Measurements from ENCODE around the gene C16orf96. TPM values are rescaled to one million over a fixed set of nuclear protein-coding genes. Genes with fewer than 3 reads are reported as not detected.

The C16orf96 gene
- total RNA-seq, 1 experiment from 2014 or later = 0.10 TPM

DNA sequence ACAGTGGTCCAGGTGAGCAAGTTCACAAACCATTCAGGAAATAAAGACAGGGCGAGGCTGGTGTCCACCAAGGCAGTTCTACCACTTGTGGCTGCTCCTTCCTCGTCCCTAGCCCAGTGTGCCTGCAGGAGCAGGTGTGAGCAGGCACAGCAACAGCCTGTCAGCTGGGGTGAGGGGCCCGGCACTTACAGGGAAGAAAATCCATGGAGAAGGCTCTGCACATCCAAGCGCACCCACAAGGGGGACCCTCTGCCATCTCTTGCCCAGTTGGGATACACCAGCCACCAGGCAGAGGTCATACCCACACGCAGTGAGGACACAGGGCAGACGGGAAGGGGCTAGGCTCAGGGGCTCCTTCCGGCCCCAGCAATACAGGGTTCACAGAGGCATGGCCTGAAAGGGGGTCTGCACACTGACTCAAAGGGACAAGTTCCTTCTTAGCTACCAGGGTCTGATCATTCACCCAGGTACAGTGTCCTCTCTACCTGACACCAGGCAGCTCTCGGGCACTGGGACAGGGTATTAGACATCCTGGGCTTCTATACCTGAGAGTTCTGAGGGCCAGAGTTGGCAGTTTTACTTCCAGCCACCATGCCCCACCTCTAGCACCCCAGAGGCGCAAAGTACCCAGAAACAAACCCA is 44.6 kb upstream of the C16orf96 start:
- no peak overlapping the region for H3K4me2 ChIP-seq (ENCODE audit: low read length)
- peaks cover 3% of the 10 kb centered on the region; the same call in 1 of the 2 replicates for H3K79me2 ChIP-seq (ENCODE audit: insufficient read depth, low read length)
- intact Hi-C loops (cut with micrococcal nuclease) = loop anchor here (10.0 kb wide), 1 partner anchor 143 kb away; no protein-coding TSS in a partner anchor
- peaks cover 0 to 1% of the 10 kb centered on the region in 2 experiments; a peak in 1 of 4 replicates for H3K4me1 ChIP-seq (ENCODE audit: control insufficient read depth in 1 of 2, insufficient read depth in 2 of 2, low read length in 2 of 2)
- no peak for TF ChIP-seq ELF1 (IDR thresholded peaks at IDR 0.05; ENCODE audit: borderline replicate concordance, low read depth)
- TF ChIP-seq, protein P1, sequence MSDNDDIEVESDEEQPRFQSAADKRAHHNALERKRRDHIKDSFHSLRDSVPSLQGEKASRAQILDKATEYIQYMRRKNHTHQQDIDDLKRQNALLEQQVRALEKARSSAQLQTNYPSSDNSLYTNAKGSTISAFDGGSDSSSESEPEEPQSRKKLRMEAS (IDR thresholded peaks at IDR 0.05) = no peak
- peak; percentile 54 for TF ChIP-seq RAD21 (IDR thresholded peaks at IDR 0.05; ENCODE audit: low read depth)
- no peak for TF ChIP-seq CEBPB (IDR thresholded peaks at IDR 0.05; ENCODE audit: low read depth)
- TF ChIP-seq SP1 (IDR thresholded peaks at IDR 0.05; ENCODE audit: low read depth) = no peak
- TF ChIP-seq EGR1 (IDR thresholded peaks at IDR 0.05; ENCODE audit: low read depth) = no peak
- no peak for TF ChIP-seq TCF7L2 (IDR thresholded peaks at IDR 0.05; ENCODE audit: borderline replicate concordance, extremely low read depth, insufficient read depth, insufficient read length)
- no peak for TF ChIP-seq POLR2A (IDR thresholded peaks at IDR 0.05; ENCODE audit: borderline replicate concordance, extremely low read depth, insufficient read depth, insufficient read length)
- TF ChIP-seq CTCF (IDR thresholded peaks at IDR 0.05 in 2 of 3, conservative IDR thresholded peaks at IDR 0.05 in 1 of 3; ENCODE audit: borderline replicate concordance in 1 of 3, insufficient read depth in 1 of 3, low read depth in 2 of 3, low read length in 2 of 3) = peak; percentile 43 to 65 (median 59); a peak in 5 of 6 replicates
- DNase-seq (ENCODE audit: low read depth, low spot score) (no peak), ATAC-seq (peak; percentile 88)
- RAD21 ChIA-PET (ENCODE audit: low non-redundant PET in 1 of 2, low total read pairs in 2 of 2, uncharacterized antibody in 2 of 2, unreplicated experiment in 2 of 2) = no interaction called here
- H2AFZ ChIP-seq (ENCODE audit: low read depth, low read length, poor library complexity, severe bottlenecking) = no peak overlapping the region
- H4K20me1 ChIP-seq (ENCODE audit: insufficient read depth) = no peaks in the 10 kb centered on the region
- H3K9me2 ChIP-seq (ENCODE audit: insufficient read depth) = no peaks in the 10 kb centered on the region
- H3K4me3 ChIP-seq (replicated peaks in 1 of 2; ENCODE audit: low read depth in 1 of 2, low read length in 2 of 2) = no peak overlapping the region
- POLR2A ChIA-PET = no interaction called here
- no peaks in the 10 kb centered on the region for H3K27me3 ChIP-seq (ENCODE audit: insufficient read depth, low read length)
- H3K27ac ChIP-seq (ENCODE audit: low read depth, low read length) = no peak overlapping the region
- TSS peak; percentile 33 for BruUV-seq (replicated peaks)
- no peak overlapping the region for H3K9ac ChIP-seq (ENCODE audit: low read length)
- H3K36me3 ChIP-seq (ENCODE audit: control insufficient read depth in 1 of 2, insufficient read depth in 2 of 2, low read length in 2 of 2) = peaks cover 26 to 41% of the 10 kb centered on the region in 2 experiments
- CTCF ChIA-PET = no interaction called here
- H3K9me3 ChIP-seq (ENCODE audit: control insufficient read depth in 1 of 2, insufficient read depth in 1 of 2, low read depth in 1 of 2, low read length in 2 of 2) = no peaks in the 10 kb centered on the region
